ENCODE results near the gene VARS1.

The VARS1 gene

DNA sequence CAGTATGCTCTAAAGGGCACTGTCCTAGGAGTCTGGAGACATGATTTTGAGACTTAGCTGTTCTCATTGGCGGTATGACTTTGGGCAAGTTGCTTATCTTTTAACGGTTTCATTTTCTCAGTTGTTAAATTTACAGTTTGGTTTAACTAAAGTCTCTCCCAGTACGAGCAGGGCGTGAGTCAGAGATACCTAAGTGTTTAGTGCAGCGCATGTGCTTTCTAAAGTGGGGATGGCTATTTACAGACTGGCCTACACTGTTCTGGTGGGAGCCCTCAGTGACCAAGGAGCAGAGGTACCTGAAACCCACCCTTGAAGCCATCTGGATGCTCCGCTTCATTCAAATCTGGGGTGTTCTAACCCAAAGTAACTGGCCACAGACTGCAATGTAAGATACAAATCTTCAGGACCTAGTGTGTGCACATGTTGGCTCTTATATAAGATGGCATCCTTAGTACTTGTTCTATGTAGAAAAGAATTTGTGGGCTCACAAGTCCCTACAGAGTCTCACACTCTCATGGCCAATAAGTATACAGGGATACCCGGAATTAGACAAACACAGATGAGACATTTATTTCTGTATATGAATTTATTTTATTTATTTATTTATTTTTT lies 45.0 kb downstream of the VARS1 start:
- Histone ChIP-seq H3K36me3 (no peaks in the 10 kb centered on the region; the same call in 1 of the 2 replicates), H3K27me3 (no peaks in the 10 kb centered on the region), H3K4me1 (no peaks in the 10 kb centered on the region), H3K4me3 (ENCODE audit: low read depth, low read length) (no peak overlapping the region), H3K9me3 (no peaks in the 10 kb centered on the region)
- TF ChIP-seq, protein P1, sequence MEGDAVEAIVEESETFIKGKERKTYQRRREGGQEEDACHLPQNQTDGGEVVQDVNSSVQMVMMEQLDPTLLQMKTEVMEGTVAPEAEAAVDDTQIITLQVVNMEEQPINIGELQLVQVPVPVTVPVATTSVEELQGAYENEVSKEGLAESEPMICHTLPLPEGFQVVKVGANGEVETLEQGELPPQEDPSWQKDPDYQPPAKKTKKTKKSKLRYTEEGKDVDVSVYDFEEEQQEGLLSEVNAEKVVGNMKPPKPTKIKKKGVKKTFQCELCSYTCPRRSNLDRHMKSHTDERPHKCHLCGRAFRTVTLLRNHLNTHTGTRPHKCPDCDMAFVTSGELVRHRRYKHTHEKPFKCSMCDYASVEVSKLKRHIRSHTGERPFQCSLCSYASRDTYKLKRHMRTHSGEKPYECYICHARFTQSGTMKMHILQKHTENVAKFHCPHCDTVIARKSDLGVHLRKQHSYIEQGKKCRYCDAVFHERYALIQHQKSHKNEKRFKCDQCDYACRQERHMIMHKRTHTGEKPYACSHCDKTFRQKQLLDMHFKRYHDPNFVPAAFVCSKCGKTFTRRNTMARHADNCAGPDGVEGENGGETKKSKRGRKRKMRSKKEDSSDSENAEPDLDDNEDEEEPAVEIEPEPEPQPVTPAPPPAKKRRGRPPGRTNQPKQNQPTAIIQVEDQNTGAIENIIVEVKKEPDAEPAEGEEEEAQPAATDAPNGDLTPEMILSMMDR (IDR thresholded peaks at IDR 0.05; ENCODE audit: low read depth, low read length) = no peak
- DNase-seq = no peak

GRCh38 chr6:31749301-31750036 lies 46.1 kb downstream of the VARS1 start:
- TF ChIP-seq, protein P1 (IDR thresholded peaks at IDR 0.05; ENCODE audit: low read depth, low read length) = no peak
- Histone ChIP-seq H3K4me3 (ENCODE audit: low read depth, low read length) (no peak overlapping the region), H3K4me1 (no peaks in the 10 kb centered on the region), H3K36me3 (no peaks in the 10 kb centered on the region; the same call in 1 of the 2 replicates), H3K27me3 (no peaks in the 10 kb centered on the region), H3K9me3 (no peaks in the 10 kb centered on the region)
- no peak for DNase-seq

Data from BE2C (cell line).